GM10847 (cell line): ENCODE results near the gene PRKAR2B.

Experiments used
- POLR2A ChIP-seq: IDR thresholded peaks from 2 replicates; pipeline ENCODE4 v1.6.1; 2011; ENCODE audit not compliant: insufficient read length; ENCODE audit errors: extremely low read depth

Gene PRKAR2B

GRCh38 chr7:107044347-107045194 lies at the start of gene PRKAR2B:
TSS of gene PRKAR2B (plus strand) at chr7:107044705. CDS start at chr7:107044908, 203 bp downstream.
- no peak for TF ChIP-seq POLR2A

GRCh38 chr7:106994833-106995232 lies 49.7 kb upstream of the PRKAR2B start:
- no peak for TF ChIP-seq POLR2A

- TF ChIP-seq POLR2A: no peak
These were observed 46.8 kb upstream of the PRKAR2B start for GRCh38 chr7:106997487-106998271.

GRCh38 chr7:106999023-106999422 lies 45.5 kb upstream of the PRKAR2B start:
- no peak for TF ChIP-seq POLR2A

GRCh38 chr7:107001490-107001889 lies 43.0 kb upstream of the PRKAR2B start:
- TF ChIP-seq POLR2A: no peak

- no peak for TF ChIP-seq POLR2A
These were observed 42.4 kb upstream of the PRKAR2B start for GRCh38 chr7:107002126-107002525.

- no peak for TF ChIP-seq POLR2A
These were observed 41.9 kb upstream of the PRKAR2B start for GRCh38 chr7:107002529-107002998.

- no peak for TF ChIP-seq POLR2A
These were observed 37.3 kb upstream of the PRKAR2B start for GRCh38 chr7:107007007-107007891.

- TF ChIP-seq POLR2A: no peak
These were observed 36.6 kb upstream of the PRKAR2B start for GRCh38 chr7:107007892-107008287.

GRCh38 chr7:107009846-107010203 lies 34.7 kb upstream of the PRKAR2B start:
- TF ChIP-seq POLR2A: no peak

- no peak for TF ChIP-seq POLR2A
These were observed 31.8 kb upstream of the PRKAR2B start for GRCh38 chr7:107012691-107013090.

GRCh38 chr7:107014387-107015023 lies 30.0 kb upstream of the PRKAR2B start:
- TF ChIP-seq POLR2A: no peak

- TF ChIP-seq POLR2A: no peak
These were observed 28.2 kb upstream of the PRKAR2B start for GRCh38 chr7:107016312-107016711.

GRCh38 chr7:107017965-107018719 lies 26.4 kb upstream of the PRKAR2B start:
- no peak for TF ChIP-seq POLR2A

- TF ChIP-seq POLR2A: no peak
These were observed 24.1 kb upstream of the PRKAR2B start for GRCh38 chr7:107020400-107020799.
